Motor neuron (in vitro differentiated cells): ENCODE results near the gene PDE5A. TPM values are rescaled to one million over a fixed set of nuclear protein-coding genes. Genes with fewer than 3 reads are reported as not detected.

Source experiments
- ATAC-seq, 8 experiments: fragments of 200-7000 bp; cut with Tn5 transposase; replicated peaks in 6 of 8; 2 replicates each; pipeline ENCODE4 v1.8.0; 2021; ENCODE audit warnings: mild to moderate bottlenecking in 8 of 8, moderate library complexity in 8 of 8
- H3K27ac ChIP-seq, 2 donors: fragments of 250-450 bp; sonication (Bioruptor Pico); 2 replicates each; pipeline ENCODE4 v1.9.0; 2021; ENCODE audit warnings: antibody characterized with exemption in 2 of 2, mild to moderate bottlenecking in 2 of 2, moderate library complexity in 1 of 2
- H3K4me1 ChIP-seq, 2 donors: fragments of 250-450 bp; sonication (Bioruptor Pico); replicated peaks in 1 of 2; 2 replicates each; pipeline ENCODE4 v1.6.1; 2021; ENCODE audit warnings: antibody characterized with exemption in 2 of 2, mild to moderate bottlenecking in 2 of 2, moderate library complexity in 1 of 2
- H3K4me3 ChIP-seq, 5 donors: fragments of 250-450 bp; sonication (Bioruptor Pico); 2 replicates each; pipeline ENCODE4 v1.9.0; 2021; ENCODE audit warnings: antibody characterized with exemption in 5 of 5, mild to moderate bottlenecking in 5 of 5, moderate library complexity in 4 of 5
- WGBS, 10 experiments: fragments of 450-650 bp; shearing (Covaris generic); methylation state at CpG; one replicate each; pipeline ENCODE4 v1.0.0; 2022; 5-methylcytosine and 5-hydroxymethylcytosine counted together
- in situ Hi-C, 9 experiments: fragments of 400-800 bp; cut with MboI; loops; one replicate each; pipeline ENCODE4 v1.15.0; 2021; ENCODE audit warnings: low sequenced_read_pairs in 9 of 9, low pct_unique_long_range_greater_than_20kb in 2 of 9; ENCODE audit not compliant: unreplicated experiment in 9 of 9
- total RNA-seq, 8 experiments: library from RNA; unstranded; fragments of 300-600 nt; gene quantifications; 2 replicates each; pipeline versions ENCODE4 v1.2.3 to v1.2.4, GENCODE V29; 2022

PDE5A gene
- total RNA-seq, 8 experiments from 2014 or later: 4.0 to 24.5 (median 8.0) TPM

- in situ Hi-C loops: no loop called here
- 18 to 100% (median 80%) methylated on average over 1 of the region's 1 CpG; no CpG with 5 or more reads in 2 of the 10 experiments for WGBS, 10 experiments
- Histone ChIP-seq H3K27ac (no peak overlapping the region), H3K4me1 (peaks cover 0 to 6% of the 10 kb centered on the region in 2 donors), H3K4me3 (no peak overlapping the region)
- ATAC-seq: no peak
Observed at GRCh38 chr4:119661231-119661630, 32.6 kb upstream of the PDE5A start.

DNA sequence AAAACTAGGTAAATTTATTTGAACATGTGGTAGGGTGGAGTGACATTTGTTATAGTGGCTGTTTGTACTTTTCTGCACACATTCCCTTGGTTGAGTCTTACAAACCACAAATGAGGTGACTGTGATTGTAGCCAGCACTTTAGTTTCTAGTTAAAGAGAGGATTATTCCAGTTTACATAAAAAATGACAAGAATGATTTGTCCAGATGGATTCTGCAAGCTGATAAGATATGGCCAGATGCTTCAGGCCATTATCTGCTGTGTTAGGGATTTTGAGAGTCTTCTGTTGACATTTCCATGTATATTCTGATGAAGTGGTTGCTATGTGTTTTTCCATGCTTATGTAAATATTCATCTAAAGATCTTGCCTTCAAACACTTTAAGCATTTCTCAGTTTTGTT, 31.0 kb upstream of the PDE5A start:
- H3K4me3 ChIP-seq: no peak overlapping the region
- peak in 4 of 8 experiments; percentile 70 to 96 (median 92) for ATAC-seq
- H3K4me1 ChIP-seq: no peaks in the 10 kb centered on the region
- H3K27ac ChIP-seq: no peak overlapping the region
- in situ Hi-C loops: no loop called here

DNA sequence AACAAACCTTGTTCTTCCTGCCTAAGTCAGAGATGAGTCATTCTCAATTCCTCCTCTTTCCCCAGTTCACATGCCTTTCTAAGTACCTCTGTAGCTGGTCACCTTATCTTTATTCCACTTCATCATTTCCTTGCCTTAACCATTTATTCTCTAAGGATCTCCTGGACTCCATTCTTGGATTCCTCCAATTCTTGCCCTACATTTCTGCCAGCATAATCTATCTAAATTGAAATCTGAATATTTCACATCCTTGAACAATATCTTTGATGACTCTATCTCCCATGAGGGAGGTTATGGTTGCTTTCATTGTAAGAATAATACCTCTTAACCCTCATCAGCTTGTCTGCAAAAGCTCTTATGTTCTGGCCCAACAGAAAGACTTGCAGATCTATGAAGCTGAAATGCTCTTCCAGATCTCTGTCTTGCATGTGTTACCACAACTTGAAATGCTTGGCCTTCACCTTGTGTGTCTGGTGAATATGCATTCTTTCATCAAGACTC, 28.6 kb upstream of the PDE5A start:
- no peak for ATAC-seq
- H3K4me3 ChIP-seq: no peak overlapping the region
- H3K4me1 ChIP-seq: no peaks in the 10 kb centered on the region
- in situ Hi-C loops: no loop called here
- no peak overlapping the region for H3K27ac ChIP-seq

- no peak overlapping the region for H3K27ac ChIP-seq
- ATAC-seq: peak in 1 of 8 experiments; percentile 20
- no peak overlapping the region for H3K4me3 ChIP-seq
- H3K4me1 ChIP-seq: no peaks in the 10 kb centered on the region
- in situ Hi-C loops: no loop called here
Observed at GRCh38 chr4:119656342-119656741, 27.7 kb upstream of the PDE5A start.

DNA sequence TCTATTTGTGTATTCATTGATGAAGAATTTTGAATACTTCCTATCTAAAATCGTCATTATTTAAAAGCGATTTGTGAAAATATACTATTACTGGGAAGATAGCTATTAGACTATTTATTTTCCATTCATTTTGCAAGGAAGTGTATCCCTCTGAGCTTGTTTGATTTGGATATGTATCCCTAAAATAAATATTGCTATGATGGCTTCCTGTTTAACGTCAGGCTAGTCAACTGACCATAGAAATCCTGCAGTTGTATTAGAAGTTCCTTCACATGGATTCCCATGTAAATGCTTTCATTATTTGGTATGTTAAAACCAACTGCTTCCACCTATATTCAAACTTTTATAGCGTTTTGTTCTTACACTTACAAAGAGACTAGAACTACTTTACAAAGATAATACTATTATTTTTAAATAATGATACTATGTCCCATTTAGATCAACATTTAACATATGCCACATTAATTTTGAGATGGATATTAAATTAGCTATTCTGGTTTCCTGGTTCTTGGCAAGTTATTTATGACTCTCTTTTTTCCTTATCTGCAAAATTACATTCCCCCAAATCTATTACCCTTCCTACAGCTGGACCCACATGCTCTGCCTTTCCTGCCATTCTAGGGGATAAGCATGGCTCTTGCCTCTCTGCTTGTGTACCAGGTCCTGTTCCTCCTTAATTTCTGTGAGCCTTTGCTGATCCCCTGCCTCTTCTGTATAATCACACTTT, 26.7 kb upstream of the PDE5A start:
- no peak for ATAC-seq

GRCh38 chr4:119653990-119654389, 25.4 kb upstream of the PDE5A start:
- WGBS, 10 experiments: 76 to 100% (median 96%) methylated on average over 1 to 4 of the region's 4 CpGs
- in situ Hi-C loops: no loop called here
- ATAC-seq: no peak
- H3K27ac ChIP-seq: no peak overlapping the region
- no peaks in the 10 kb centered on the region for H3K4me1 ChIP-seq
- no peak overlapping the region for H3K4me3 ChIP-seq

More for the DNA sequence above, 26.7 kb upstream of the PDE5A start:
- in situ Hi-C loops: no loop called here
- Histone ChIP-seq H3K4me3 (no peak overlapping the region), H3K27ac (no peak overlapping the region), H3K4me1 (no peaks in the 10 kb centered on the region)
- 34 to 93% (median 69%) methylated on average over 2 to 4 of the region's 4 CpGs for WGBS, 10 experiments

GRCh38 chr4:119652998-119653397, 24.4 kb upstream of the PDE5A start:
- ATAC-seq: peak in 4 of 8 experiments; percentile 54 to 95 (median 82)

GRCh38 chr4:119648398-119648797, 19.8 kb upstream of the PDE5A start:
- in situ Hi-C loops: loop anchor here in 4 of 9 experiments (25.0 kb wide), 2 partner anchors 139 to 389 kb away; no protein-coding TSS in a partner anchor
- 55 to 100% (median 87%) methylated on average over 1 to 2 of the region's 2 CpGs; no CpG with 5 or more reads in 3 of the 10 experiments for WGBS, 10 experiments
- ATAC-seq: no peak
- Histone ChIP-seq H3K27ac (no peak overlapping the region), H3K4me1 (no peaks in the 10 kb centered on the region), H3K4me3 (no peak overlapping the region)

More at GRCh38 chr4:119652998-119653397, 24.4 kb upstream of the PDE5A start:
- no peak overlapping the region for H3K27ac ChIP-seq
- in situ Hi-C loops: no loop called here
- no peak overlapping the region for H3K4me3 ChIP-seq
- H3K4me1 ChIP-seq: no peaks in the 10 kb centered on the region
- WGBS, 10 experiments: 0 to 100% (median 86%) methylated on average over 1 of the region's 1 CpG; no CpG with 5 or more reads in 3 of the 10 experiments

DNA sequence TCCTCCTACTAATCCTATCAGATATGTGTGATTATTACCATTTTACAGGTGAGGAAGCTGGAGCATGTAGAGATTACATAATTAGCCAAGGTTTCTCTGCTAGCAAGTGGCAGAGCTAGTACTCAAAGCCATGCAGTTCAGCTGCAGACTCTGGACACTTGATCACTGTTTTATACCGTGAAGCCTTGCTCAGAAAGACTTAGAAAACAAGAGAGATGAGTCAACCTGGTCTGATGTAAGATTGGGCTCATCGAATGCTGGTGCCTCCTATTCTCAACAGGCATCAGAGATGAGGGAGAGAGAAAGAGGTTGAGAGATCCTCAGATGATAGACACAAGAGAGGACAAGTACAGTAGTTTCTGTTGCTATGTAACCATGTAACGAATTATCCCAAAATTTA, 19.0 kb upstream of the PDE5A start:
- WGBS, 10 experiments: 17 to 82% (median 57%) methylated on average over 1 to 2 of the region's 3 CpGs; no CpG with 5 or more reads in 3 of the 10 experiments
- in situ Hi-C loops: loop anchor here in 4 of 9 experiments (25.0 kb wide), 2 partner anchors 140 to 390 kb away; no protein-coding TSS in a partner anchor
- Histone ChIP-seq H3K4me3 (no peak overlapping the region), H3K27ac (no peak overlapping the region), H3K4me1 (no peaks in the 10 kb centered on the region)
- ATAC-seq: peak in 2 of 8 experiments; percentile 76 to 84

DNA sequence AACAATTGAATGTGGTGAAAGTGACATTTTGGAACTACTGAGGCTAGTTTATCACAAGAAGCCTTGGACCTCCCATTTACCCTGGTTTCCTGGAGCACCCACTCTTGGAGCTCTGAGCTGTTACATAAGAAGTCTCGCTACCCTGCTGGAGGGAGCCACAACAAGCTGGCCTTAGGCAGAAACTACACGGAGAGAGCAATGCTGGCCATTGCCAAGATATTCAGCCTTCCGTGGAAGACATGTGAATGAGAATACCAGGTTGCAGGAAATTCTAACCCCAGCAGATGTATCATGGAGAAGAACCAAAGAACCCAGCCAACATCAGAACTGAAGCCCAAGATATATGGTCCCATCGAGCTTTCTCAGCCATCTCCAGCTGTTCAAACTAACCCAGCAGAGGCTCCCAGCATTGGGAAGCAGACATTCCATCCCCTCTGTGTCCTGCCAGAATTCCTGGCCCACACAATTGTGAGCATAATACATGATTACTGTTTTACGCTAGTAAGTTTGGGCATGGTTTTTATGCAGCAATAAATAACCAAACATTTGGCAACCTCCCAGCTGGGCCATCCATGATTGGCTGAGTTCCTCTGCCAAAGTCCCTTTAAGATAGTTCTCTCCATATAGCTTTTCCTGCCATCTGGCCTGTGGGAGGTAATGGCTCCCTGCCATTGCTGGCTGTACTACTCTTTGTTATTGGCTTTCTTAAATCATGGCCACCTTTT, 17.9 kb upstream of the PDE5A start:
- in situ Hi-C loops: loop anchor here in 4 of 9 experiments (25.0 kb wide), 2 partner anchors 141 to 391 kb away; no protein-coding TSS in a partner anchor
- WGBS, 10 experiments: 33 to 100% (median 91%) methylated on average over 1 to 4 of the region's 5 CpGs; no CpG with 5 or more reads in 3 of the 10 experiments
- Histone ChIP-seq H3K4me3 (no peak overlapping the region), H3K27ac (no peak overlapping the region), H3K4me1 (no peaks in the 10 kb centered on the region)
- no peak for ATAC-seq

- H3K4me3 ChIP-seq: no peak overlapping the region
- no peak for ATAC-seq
- WGBS, 10 experiments: 0 to 92% (median 83%) methylated on average over 1 to 4 of the region's 6 CpGs; no CpG with 5 or more reads in 1 of the 10 experiments
- no peak overlapping the region for H3K27ac ChIP-seq
- no peaks in the 10 kb centered on the region for H3K4me1 ChIP-seq
- in situ Hi-C loops: loop anchor here in 4 of 9 experiments (25.0 kb wide), 2 partner anchors 144 to 394 kb away; no protein-coding TSS in a partner anchor
Observed at GRCh38 chr4:119643306-119644042, 14.9 kb upstream of the PDE5A start.

DNA sequence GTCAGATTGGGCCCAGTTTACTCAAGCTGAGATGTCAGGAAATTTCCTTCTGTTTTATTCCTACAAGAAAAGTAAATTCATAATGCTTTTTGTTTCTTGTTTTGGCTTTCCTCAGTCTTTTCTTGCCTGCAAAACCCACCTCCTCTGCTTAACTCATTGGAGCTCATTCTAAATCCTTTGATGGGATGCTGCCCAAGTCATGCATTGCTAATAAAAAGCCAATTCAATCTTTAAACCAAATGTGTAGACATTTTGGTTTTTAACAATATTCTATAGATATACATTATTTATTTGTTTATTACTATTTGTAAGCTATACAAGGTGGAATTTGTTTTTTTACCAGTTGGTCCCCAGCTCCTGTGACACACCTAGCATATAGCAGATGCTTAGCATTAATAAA, 13.2 kb upstream of the PDE5A start:
- in situ Hi-C loops: loop anchor here in 4 of 9 experiments (25.0 kb wide), 2 partner anchors 146 to 396 kb away; no protein-coding TSS in a partner anchor
- Histone ChIP-seq H3K27ac (no peak overlapping the region), H3K4me3 (no peak overlapping the region), H3K4me1 (no peaks in the 10 kb centered on the region)
- ATAC-seq: no peak

GRCh38 chr4:119638359-119638758, 9.8 kb upstream of the PDE5A start:
- in situ Hi-C loops: loop anchor here in 4 of 9 experiments (25.0 kb wide), 2 partner anchors 149 to 399 kb away; no protein-coding TSS in a partner anchor
- Histone ChIP-seq H3K4me3 (no peak overlapping the region), H3K4me1 (no peaks in the 10 kb centered on the region), H3K27ac (no peak overlapping the region)
- 0 to 100% (median 57%) methylated on average over 1 of the region's 1 CpG; no CpG with 5 or more reads in 3 of the 10 experiments for WGBS, 10 experiments
- no peak for ATAC-seq
